Cardiac muscle cell (in vitro differentiated cells and primary cell): ENCODE results near the gene TUBA1A. TPM values are rescaled to one million over a fixed set of nuclear protein-coding genes. Genes with fewer than 3 reads are reported as not detected.
"Not testable (repeated sequence)": the region's sequence is repeated elsewhere in the genome, so short reads cannot be mapped to it uniquely, and the experiment has no call there.

ENCODE experiments used
- DNase-seq, 2 donors: peaks; one replicate each; pipeline versions ENCODE4 v3.0.0 to v3.0.0-alpha.2; 2010 to 2017; ENCODE audit warnings: low read depth in 1 of 2, low spot score in 1 of 2
- H3K27ac ChIP-seq: fragments of 200-600 bp; sonication (generic); 2 replicates; pipeline ENCODE4 v1.5.1; 2016
- H3K27me3 ChIP-seq: fragments of 200-600 bp; sonication (generic); 2 replicates; pipeline ENCODE4 v1.6.0; 2016; ENCODE audit warnings: control low read depth
- H3K36me3 ChIP-seq: fragments of 200-600 bp; sonication (generic); 2 replicates; pipeline ENCODE4 v1.5.1; 2016; ENCODE audit warnings: control low read depth
- H3K4me1 ChIP-seq: fragments of 200-600 bp; sonication (generic); 2 replicates; pipeline ENCODE4 v1.8.1; 2017; ENCODE audit warnings: low read depth, mild to moderate bottlenecking, mixed run types
- H3K4me3 ChIP-seq: fragments of 200-600 bp; sonication (generic); 2 replicates; pipeline ENCODE4 v1.5.1; 2016; ENCODE audit warnings: mild to moderate bottlenecking
- H3K9me3 ChIP-seq: fragments of 200-600 bp; sonication (generic); 2 replicates; pipeline ENCODE4 v1.5.1; 2017; ENCODE audit warnings: low read depth, mild to moderate bottlenecking, control low read depth
- polyA plus RNA-seq: library from polyadenylated mRNA; unstranded; fragments of >200 nt; fragmentation: Nextera tagmentation; extraction: Ambion mirVana; gene quantifications from 2 replicates; pipeline ENCODE4 v1.2.1, GENCODE V29; 2016
- total RNA-seq: library from RNA; depleted of rRNA; stranded (reverse); fragments of >200 nt; gene quantifications from 2 replicates; pipeline ENCODE4 v1.2.3, GENCODE V29; 2016
- TF ChIP-seq, protein P1 (sequence below): IDR thresholded peaks from 2 replicates; pipeline ENCODE4 v1.5.1; 2012; ENCODE audit warnings: low read depth, mild to moderate bottlenecking, low read length

Gene TUBA1A
- total and polyA plus RNA-seq, 2 experiments from 2014 or later, result 509 to 1,070 TPM

DNA sequence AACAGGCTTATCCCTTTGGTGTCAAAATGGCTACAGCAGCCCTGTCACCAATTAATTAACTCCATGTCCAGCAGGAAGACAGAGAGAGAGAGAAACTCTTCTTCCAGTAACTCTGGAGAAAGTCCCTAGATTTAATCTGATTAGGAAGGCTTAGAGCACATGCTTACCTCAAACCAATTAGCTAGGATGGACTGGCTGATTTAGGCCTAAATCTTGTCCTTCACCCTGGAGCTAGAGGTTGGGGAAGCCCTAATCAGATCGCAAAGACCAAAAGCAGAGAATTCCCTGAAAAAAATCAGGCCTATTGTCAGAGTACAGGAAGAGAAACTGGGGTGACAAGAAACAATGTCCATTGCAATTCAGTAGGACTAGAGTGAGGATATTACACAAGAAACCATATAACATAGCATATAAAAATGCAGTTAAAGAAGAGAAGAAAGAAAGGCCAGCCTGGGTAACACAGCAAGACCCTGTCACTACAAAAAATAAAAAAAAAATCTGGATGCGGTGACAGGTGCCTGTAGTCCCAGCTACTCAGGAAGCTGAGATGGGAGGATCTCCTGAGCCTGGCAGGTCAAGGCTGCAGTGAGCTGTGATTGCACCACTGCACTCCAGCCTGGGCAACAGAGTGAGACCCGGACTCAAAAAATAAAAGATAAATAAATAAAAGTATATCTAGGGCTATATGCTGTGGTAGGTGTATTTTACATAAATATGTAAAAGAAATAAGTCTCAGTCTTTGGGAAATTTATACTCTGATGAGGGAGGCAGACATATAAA lies 34.9 kb upstream of the TUBA1A start:
- H3K27ac ChIP-seq, result peak overlapping the region; percentile 26
- TF ChIP-seq, protein P1, sequence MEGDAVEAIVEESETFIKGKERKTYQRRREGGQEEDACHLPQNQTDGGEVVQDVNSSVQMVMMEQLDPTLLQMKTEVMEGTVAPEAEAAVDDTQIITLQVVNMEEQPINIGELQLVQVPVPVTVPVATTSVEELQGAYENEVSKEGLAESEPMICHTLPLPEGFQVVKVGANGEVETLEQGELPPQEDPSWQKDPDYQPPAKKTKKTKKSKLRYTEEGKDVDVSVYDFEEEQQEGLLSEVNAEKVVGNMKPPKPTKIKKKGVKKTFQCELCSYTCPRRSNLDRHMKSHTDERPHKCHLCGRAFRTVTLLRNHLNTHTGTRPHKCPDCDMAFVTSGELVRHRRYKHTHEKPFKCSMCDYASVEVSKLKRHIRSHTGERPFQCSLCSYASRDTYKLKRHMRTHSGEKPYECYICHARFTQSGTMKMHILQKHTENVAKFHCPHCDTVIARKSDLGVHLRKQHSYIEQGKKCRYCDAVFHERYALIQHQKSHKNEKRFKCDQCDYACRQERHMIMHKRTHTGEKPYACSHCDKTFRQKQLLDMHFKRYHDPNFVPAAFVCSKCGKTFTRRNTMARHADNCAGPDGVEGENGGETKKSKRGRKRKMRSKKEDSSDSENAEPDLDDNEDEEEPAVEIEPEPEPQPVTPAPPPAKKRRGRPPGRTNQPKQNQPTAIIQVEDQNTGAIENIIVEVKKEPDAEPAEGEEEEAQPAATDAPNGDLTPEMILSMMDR, result no peak
- no peaks in the 10 kb centered on the region for H3K9me3 ChIP-seq
- peaks cover 12% of the 10 kb centered on the region for H3K4me1 ChIP-seq
- H3K36me3 ChIP-seq, result no peaks in the 10 kb centered on the region
- no peak for DNase-seq
- no peaks in the 10 kb centered on the region for H3K27me3 ChIP-seq
- H3K4me3 ChIP-seq, result no peak overlapping the region

DNA sequence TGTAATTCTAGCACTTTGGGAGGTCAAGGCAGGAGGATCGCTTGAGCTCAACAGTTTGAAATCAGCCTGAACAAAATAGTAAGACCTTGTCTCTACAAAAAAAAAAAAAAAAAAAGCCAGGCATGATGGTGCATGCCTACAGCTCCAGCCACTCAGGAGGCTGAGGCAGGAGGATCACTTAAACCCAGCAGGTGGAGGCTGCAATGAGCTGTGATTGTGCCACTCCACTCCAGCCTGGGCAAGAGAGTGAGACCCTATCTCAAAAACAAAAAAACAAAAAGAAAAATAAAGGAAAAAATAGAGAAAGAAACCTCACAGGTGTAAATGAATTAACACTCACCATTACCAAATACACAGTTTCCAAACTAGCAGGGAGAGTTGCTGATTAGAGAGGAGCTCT lies 34.2 kb upstream of the TUBA1A start:
- Histone ChIP-seq H3K27ac (peak overlapping the region; percentile 26), H3K4me1 (peaks cover 6% of the 10 kb centered on the region), H3K27me3 (no peaks in the 10 kb centered on the region), H3K36me3 (no peaks in the 10 kb centered on the region), H3K9me3 (no peaks in the 10 kb centered on the region), H3K4me3 (no peak overlapping the region)
- TF ChIP-seq, protein P1, result no peak
- no peak for DNase-seq

DNA sequence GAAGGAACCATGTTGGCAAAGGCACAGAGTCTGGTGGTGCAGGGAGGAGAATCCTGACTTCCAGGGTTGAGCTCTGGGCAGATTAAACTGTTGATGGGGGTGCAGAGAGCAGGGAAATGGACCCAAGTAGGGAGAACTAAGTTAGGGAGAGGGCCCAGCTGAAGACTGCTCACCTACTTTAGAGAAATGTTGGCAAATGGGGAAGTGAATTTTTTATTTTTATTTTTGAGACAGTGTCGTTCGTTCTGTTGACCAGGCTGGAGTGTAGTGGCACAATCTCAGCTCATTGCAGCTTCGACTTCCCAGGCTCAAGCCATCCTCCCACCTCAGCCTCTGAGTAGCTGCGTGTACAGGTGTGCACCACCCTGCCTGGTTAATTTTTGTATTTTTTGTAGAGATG lies 32.1 kb upstream of the TUBA1A start:
- TF ChIP-seq, protein P1, result no peak
- H3K9me3 ChIP-seq, result no peaks in the 10 kb centered on the region
- H3K27me3 ChIP-seq, result no peaks in the 10 kb centered on the region
- no peak for DNase-seq
- no peaks in the 10 kb centered on the region for H3K4me1 ChIP-seq
- H3K4me3 ChIP-seq, result no peak overlapping the region
- no peak overlapping the region for H3K27ac ChIP-seq
- no peaks in the 10 kb centered on the region for H3K36me3 ChIP-seq

DNA sequence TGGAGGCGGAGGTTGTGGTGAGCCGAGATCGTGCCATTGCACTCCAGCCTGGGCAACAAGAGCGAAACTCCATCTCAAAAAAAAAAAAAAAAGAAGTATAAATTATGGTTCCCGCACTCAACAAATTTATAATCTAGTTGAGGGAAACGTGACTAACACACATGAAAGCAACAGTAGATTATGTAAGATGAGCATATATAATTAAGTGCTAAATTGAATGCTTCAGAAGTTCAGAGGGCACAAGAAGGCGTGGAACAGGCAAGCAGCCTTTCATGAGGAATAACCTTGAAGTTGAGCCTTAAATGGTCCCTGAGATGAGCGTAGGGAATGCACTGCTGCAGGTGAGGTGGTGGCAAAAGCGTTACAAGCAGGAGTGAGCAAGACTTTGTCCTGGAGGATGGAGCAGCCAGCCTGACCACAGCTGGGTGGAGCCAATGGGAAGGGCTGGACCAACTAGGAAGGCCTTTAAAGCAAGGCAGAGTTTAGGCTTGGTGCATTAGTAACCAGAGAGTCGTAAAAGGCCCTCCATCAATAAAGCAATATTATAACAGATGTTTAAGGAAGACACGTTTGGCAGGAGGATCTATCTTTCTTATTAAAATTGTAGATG lies 30.6 kb upstream of the TUBA1A start:
- no peak overlapping the region for H3K4me3 ChIP-seq
- H3K4me1 ChIP-seq, result peaks cover 9% of the 10 kb centered on the region
- H3K27ac ChIP-seq, result no peak overlapping the region
- DNase-seq, result no peak
- H3K9me3 ChIP-seq, result no peaks in the 10 kb centered on the region
- TF ChIP-seq, protein P1, result no peak
- no peaks in the 10 kb centered on the region for H3K27me3 ChIP-seq
- no peaks in the 10 kb centered on the region for H3K36me3 ChIP-seq

DNA sequence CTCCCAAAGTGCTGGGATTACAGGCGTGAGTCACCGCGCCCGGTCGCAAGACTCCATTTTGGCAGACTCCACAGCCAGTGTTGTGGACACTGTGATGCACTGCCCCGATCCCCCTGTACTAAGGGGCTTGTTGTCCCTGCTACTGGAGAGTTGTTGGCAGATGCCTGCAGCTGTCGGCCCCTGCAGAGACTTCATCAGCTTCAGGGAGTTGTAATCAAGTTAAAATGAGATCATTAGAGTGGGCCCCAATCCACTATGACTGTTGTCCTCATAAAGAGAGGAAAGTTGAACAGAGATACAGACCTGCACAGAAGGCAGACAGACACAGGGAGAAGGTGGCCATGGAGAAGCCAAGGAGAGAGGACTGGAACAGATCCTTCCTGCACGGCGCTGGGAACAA lies 23.7 kb upstream of the TUBA1A start:
- no peaks in the 10 kb centered on the region for H3K27me3 ChIP-seq
- no peak overlapping the region for H3K4me3 ChIP-seq
- H3K36me3 ChIP-seq, result no peaks in the 10 kb centered on the region
- peaks cover 9% of the 10 kb centered on the region for H3K4me1 ChIP-seq
- no peak for DNase-seq
- no peaks in the 10 kb centered on the region for H3K9me3 ChIP-seq
- H3K27ac ChIP-seq, result no peak overlapping the region
- TF ChIP-seq, protein P1, result no peak

DNA sequence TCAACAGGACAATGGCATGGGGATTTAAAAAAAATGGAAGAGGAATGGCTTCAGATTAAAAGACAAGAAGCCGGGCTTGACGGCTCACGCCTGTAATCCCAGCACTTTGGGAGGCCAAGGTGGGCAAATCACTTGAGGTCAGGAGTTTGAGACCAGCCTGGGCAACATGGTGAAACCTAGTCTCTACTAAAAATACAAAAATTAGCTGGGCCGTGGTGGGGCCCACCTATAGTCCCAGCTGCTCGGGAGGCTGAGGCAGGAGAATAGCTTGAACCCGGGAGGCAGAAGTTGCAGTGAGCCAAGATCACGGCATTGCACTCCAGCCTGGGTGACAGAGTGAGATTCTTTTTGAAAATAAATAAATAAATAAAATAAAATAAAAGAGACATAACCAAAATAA lies 21.8 kb upstream of the TUBA1A start:
- not testable (repeated sequence) for H3K4me3 ChIP-seq, H3K27ac ChIP-seq, H3K36me3 ChIP-seq, H3K27me3 ChIP-seq, H3K4me1 ChIP-seq, H3K9me3 ChIP-seq, DNase-seq
